K562 (cell line): Measurements from ENCODE around the gene TTC23L. TPM values are rescaled to one million over a fixed set of nuclear protein-coding genes. Genes with fewer than 3 reads are reported as not detected.

Experiments
- CBFA2T2 ChIP-seq: fragments of 450-650 bp; conservative IDR thresholded peaks from 2 replicates; pipeline ENCODE4 v1.6.1; 2017; ENCODE audit warnings: mild to moderate bottlenecking
- CBFA2T3 ChIP-seq: fragments of 450-650 bp; IDR thresholded peaks from 2 replicates; pipeline ENCODE4 v1.6.1; 2017
- CREBBP ChIP-seq: IDR thresholded peaks from one replicate; pipeline ENCODE4 v1.6.1; 2012; ENCODE audit warnings: low read depth, mild to moderate bottlenecking, control low read depth, inconsistent platforms, low read length
- ETV6 ChIP-seq, 3 experiments: fragments of 150-350 bp in 1 of 3; sonication (generic) in 1 of 3; formaldehyde crosslinking in 1 of 3; IDR thresholded peaks; 2 replicates each; pipeline versions ENCODE4 v1.6.1 to v1.8.0; 2014 to 2022; ENCODE audit warnings: borderline replicate concordance in 2 of 3, low read depth in 2 of 3, antibody characterized with exemption in 1 of 3, low read length in 1 of 3, mild to moderate bottlenecking in 1 of 3, missing genetic modification reagents in 1 of 3
- FOXJ2 ChIP-seq: fragments of 200-800 bp; sonication (Bioruptor generic); IDR thresholded peaks from 2 replicates; pipeline ENCODE4 v1.6.1; 2016; ENCODE audit warnings: missing genetic modification characterization, missing compliant biosample characterization
- HNRNPLL ChIP-seq: fragments of 200-400 bp; formaldehyde crosslinking; IDR thresholded peaks from 2 replicates; pipeline ENCODE4 v1.6.1; 2017; ENCODE audit warnings: low read length, low read depth, mild to moderate bottlenecking; ENCODE audit not compliant: poor library complexity, severe bottlenecking
- HOXB6 ChIP-seq: fragments of 250-450 bp; sonication (Bioruptor Pico); IDR thresholded peaks from 2 replicates; pipeline ENCODE4 v1.5.1; 2022; ENCODE audit warnings: mild to moderate bottlenecking, borderline replicate concordance
- KLF10 ChIP-seq: fragments of 250-450 bp; sonication (Bioruptor Pico); IDR thresholded peaks from 2 replicates; pipeline ENCODE4 v1.6.1; 2021; ENCODE audit warnings: matching md5 sums
- MYBL2 ChIP-seq, 2 experiments: fragments of 450-650 bp in 1 of 2; sonication (generic) in 1 of 2; formaldehyde crosslinking in 1 of 2; IDR thresholded peaks; 2 replicates each; pipeline versions ENCODE4 v1.6.1 to v1.8.1; 2017 to 2022; ENCODE audit warnings: borderline replicate concordance in 1 of 2, inconsistent platforms in 1 of 2, low read depth in 1 of 2, mild to moderate bottlenecking in 1 of 2, missing genetic modification reagents in 1 of 2, moderate library complexity in 1 of 2
- NONO ChIP-seq, 2 experiments: fragments of 200-400 bp in 1 of 2; fragments of 450-650 bp in 1 of 2; formaldehyde crosslinking in 1 of 2; IDR thresholded peaks; 2 replicates each; pipeline ENCODE4 v1.6.1; 2017; ENCODE audit warnings: low read depth in 2 of 2, mild to moderate bottlenecking in 2 of 2, moderate library complexity in 2 of 2, low read length in 1 of 2
- RAD21 ChIP-seq, 2 experiments: fragments of 250-450 bp in 1 of 2; fragments of 450-650 bp in 1 of 2; sonication (Bioruptor Pico) in 1 of 2; formaldehyde crosslinking in 1 of 2; IDR thresholded peaks in 1 of 2; conservative IDR thresholded peaks in 1 of 2; 2 replicates each; pipeline versions ENCODE4 v1.4.0 to v1.8.0; 2020 to 2022; ENCODE audit warnings: mild to moderate bottlenecking in 2 of 2, moderate library complexity in 1 of 2
- SMAD1 ChIP-seq: fragments of 150-350 bp; IDR thresholded peaks from 2 replicates; pipeline ENCODE4 v1.6.1; 2014; ENCODE audit warnings: low read length, low read depth; ENCODE audit not compliant: partially characterized antibody
- SRF ChIP-seq, 2 experiments: fragments of 250-450, 450-650 bp in 1 of 2; sonication (Bioruptor Pico) in 1 of 2; sonication (generic) in 1 of 2; formaldehyde crosslinking; IDR thresholded peaks; 2 replicates each; pipeline versions ENCODE4 v1.5.0 to v1.5.1; 2020 to 2022; ENCODE audit warnings: mild to moderate bottlenecking in 1 of 2, missing genetic modification reagents in 1 of 2
- TAF7 ChIP-seq: fragments of 450-650 bp; IDR thresholded peaks from 2 replicates; pipeline ENCODE4 v1.6.1; 2016; ENCODE audit warnings: missing genetic modification characterization, missing compliant biosample characterization
- TCF3 ChIP-seq: sonication (generic); formaldehyde crosslinking; IDR thresholded peaks from 2 replicates; pipeline ENCODE4 v1.4.0; 2020; ENCODE audit warnings: mild to moderate bottlenecking, missing genetic modification reagents
- ZKSCAN3 ChIP-seq: fragments of 250-450 bp; sonication (Bioruptor Pico); IDR thresholded peaks from 2 replicates; pipeline ENCODE4 v1.4.0; 2020
- ZNF146 ChIP-seq: IDR thresholded peaks from one replicate; pipeline ENCODE4 v1.6.1; 2018; ENCODE audit warnings: missing compliant biosample characterization; ENCODE audit not compliant: unreplicated experiment
- polyA plus RNA-seq, 8 experiments: library from polyadenylated mRNA; depleted of rRNA in 4 of 8; stranded (reverse) in 5 of 8; unstranded in 3 of 8; fragments of >200 nt; fragmentation: Nextera tagmentation in 2 of 8; fragmentation: Illumina TruSeq in 1 of 8; extraction: Ambion mirVana in 2 of 8; extraction: Trizol in 1 of 8; gene quantifications; 2 replicates each; pipeline versions ENCODE4 v1.2.1 to v1.2.3, GENCODE V29; 2011 to 2014; ENCODE audit warnings: inconsistent platforms in 1 of 8, missing spikeins in 1 of 8
- total RNA-seq, 7 experiments: library from RNA; depleted of rRNA in 6 of 7; stranded (reverse); fragments of >200 nt in 6 of 7; fragmentation: Illumina TruSeq in 2 of 7; extraction: Trizol in 2 of 7; gene quantifications; 2 replicates each; pipeline versions ENCODE4 v1.2.1 to v1.2.3, GENCODE V29; 2011 to 2021; ENCODE audit warnings: low replicate concordance in 1 of 7
- TF ChIP-seq, protein P1 (sequence below): fragments of 250-450 bp; sonication (Bioruptor Pico); IDR thresholded peaks from 2 replicates; pipeline ENCODE4 v1.9.0; 2021; ENCODE audit warnings: mild to moderate bottlenecking, inconsistent platforms
- TF ChIP-seq, protein P2 (sequence below): sonication (generic); formaldehyde crosslinking; IDR thresholded peaks from 2 replicates; pipeline ENCODE4 v1.8.1; 2023; ENCODE audit warnings: mild to moderate bottlenecking, missing genetic modification reagents
- TF ChIP-seq, protein P3 (sequence below): fragments of 250-450 bp; sonication (Bioruptor Pico); IDR thresholded peaks from 2 replicates; pipeline ENCODE4 v1.4.0; 2020; ENCODE audit warnings: mild to moderate bottlenecking

The TTC23L gene
- total and polyA plus RNA-seq, 9 of the 15 experiments (the other 6 are each of a cell fraction or from before 2014, with no cell fraction given), result 0.03 to 0.32 (median 0.14) TPM; not detected in 2

DNA sequence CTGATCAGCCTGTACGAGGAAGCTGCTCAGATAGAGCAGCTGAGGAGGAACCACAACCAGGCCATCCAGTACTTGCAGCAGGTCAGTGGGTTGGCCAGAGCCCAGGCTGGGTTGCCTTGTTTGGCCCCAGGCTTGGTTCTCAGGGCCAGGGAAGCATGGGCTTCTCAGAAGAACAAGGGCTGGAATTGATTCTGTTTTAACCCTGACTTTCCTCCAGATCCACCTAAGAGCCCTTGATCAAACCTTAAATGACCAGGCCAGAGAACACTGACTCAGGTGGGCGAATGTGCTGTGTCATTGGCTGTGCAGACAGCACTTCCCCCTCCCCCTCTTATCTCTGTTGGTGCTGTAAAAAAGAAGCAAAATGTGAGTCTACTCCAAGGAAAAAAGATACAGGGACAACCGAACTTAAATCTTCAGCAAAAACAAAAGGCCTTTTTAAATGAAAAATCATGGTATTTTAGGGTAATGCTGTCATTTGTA, 28.1 kb downstream of the TTC23L start (continued):
- TF ChIP-seq, protein P1, sequence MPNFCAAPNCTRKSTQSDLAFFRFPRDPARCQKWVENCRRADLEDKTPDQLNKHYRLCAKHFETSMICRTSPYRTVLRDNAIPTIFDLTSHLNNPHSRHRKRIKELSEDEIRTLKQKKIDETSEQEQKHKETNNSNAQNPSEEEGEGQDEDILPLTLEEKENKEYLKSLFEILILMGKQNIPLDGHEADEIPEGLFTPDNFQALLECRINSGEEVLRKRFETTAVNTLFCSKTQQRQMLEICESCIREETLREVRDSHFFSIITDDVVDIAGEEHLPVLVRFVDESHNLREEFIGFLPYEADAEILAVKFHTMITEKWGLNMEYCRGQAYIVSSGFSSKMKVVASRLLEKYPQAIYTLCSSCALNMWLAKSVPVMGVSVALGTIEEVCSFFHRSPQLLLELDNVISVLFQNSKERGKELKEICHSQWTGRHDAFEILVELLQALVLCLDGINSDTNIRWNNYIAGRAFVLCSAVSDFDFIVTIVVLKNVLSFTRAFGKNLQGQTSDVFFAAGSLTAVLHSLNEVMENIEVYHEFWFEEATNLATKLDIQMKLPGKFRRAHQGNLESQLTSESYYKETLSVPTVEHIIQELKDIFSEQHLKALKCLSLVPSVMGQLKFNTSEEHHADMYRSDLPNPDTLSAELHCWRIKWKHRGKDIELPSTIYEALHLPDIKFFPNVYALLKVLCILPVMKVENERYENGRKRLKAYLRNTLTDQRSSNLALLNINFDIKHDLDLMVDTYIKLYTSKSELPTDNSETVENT (CRISPR knock-in tag), result no peak
- TF ChIP-seq, protein P2, sequence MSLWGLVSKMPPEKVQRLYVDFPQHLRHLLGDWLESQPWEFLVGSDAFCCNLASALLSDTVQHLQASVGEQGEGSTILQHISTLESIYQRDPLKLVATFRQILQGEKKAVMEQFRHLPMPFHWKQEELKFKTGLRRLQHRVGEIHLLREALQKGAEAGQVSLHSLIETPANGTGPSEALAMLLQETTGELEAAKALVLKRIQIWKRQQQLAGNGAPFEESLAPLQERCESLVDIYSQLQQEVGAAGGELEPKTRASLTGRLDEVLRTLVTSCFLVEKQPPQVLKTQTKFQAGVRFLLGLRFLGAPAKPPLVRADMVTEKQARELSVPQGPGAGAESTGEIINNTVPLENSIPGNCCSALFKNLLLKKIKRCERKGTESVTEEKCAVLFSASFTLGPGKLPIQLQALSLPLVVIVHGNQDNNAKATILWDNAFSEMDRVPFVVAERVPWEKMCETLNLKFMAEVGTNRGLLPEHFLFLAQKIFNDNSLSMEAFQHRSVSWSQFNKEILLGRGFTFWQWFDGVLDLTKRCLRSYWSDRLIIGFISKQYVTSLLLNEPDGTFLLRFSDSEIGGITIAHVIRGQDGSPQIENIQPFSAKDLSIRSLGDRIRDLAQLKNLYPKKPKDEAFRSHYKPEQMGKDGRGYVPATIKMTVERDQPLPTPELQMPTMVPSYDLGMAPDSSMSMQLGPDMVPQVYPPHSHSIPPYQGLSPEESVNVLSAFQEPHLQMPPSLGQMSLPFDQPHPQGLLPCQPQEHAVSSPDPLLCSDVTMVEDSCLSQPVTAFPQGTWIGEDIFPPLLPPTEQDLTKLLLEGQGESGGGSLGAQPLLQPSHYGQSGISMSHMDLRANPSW (CRISPR knock-in tag), result no peak
- TF ChIP-seq MYBL2 (IDR thresholded peaks at IDR 0.05; ENCODE audit: low read depth) (no peak), MYBL2 (CRISPR knock-in tag; IDR thresholded peaks at IDR 0.05; ENCODE audit: borderline replicate concordance) (no peak), CBFA2T2 (no peak), HOXB6 (CRISPR knock-in tag) (no peak), FOXJ2 (tag) (no peak), TCF3 (CRISPR knock-in tag) (no peak), ZNF146 (no peak), TAF7 (tag) (no peak), SRF (CRISPR knock-in tag; IDR thresholded peaks at IDR 0.05) (peak in 1 of 2 experiments; percentile 47; a peak in 1 of 4 replicates), ETV6 (IDR thresholded peaks at IDR 0.05; ENCODE audit: borderline replicate concordance in 1 of 2, low read depth in 2 of 2, low read length in 1 of 2) (no peak), ETV6 (CRISPR knock-in tag; IDR thresholded peaks at IDR 0.05; ENCODE audit: borderline replicate concordance) (no peak), CREBBP (no peak), CBFA2T3 (peak; percentile 55), KLF10 (CRISPR knock-in tag) (no peak), SMAD1 (no peak), ZKSCAN3 (CRISPR knock-in tag) (no peak), HNRNPLL (peak; percentile 44), NONO (IDR thresholded peaks at IDR 0.05; ENCODE audit: low read depth in 2 of 2, low read length in 1 of 2) (no peak), RAD21 (CRISPR knock-in tag; conservative IDR thresholded peaks at IDR 0.05 in 1 of 2, IDR thresholded peaks at IDR 0.05 in 1 of 2) (0 out of 4 replicates have a peak, but pooled peaks of 1 of the 2 experiments have one; percentile 14)
- TF ChIP-seq, protein P3, sequence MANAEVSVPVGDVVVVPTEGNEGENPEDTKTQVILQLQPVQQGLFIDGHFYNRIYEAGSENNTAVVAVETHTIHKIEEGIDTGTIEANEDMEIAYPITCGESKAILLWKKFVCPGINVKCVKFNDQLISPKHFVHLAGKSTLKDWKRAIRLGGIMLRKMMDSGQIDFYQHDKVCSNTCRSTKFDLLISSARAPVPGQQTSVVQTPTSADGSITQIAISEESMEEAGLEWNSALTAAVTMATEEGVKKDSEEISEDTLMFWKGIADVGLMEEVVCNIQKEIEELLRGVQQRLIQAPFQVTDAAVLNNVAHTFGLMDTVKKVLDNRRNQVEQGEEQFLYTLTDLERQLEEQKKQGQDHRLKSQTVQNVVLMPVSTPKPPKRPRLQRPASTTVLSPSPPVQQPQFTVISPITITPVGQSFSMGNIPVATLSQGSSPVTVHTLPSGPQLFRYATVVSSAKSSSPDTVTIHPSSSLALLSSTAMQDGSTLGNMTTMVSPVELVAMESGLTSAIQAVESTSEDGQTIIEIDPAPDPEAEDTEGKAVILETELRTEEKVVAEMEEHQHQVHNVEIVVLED (CRISPR knock-in tag), result no peak
